HG02938 (cell line): Measurements from ENCODE around the gene PFN1.

Experiments used
- ATAC-seq: cut with Tn5 transposase; IDR thresholded peaks from one replicate; pipeline ENCODE4 v1.9.1; 2021; ENCODE audit warnings: mild to moderate bottlenecking, moderate library complexity; ENCODE audit not compliant: unreplicated experiment

PFN1 gene

GRCh38 chr17:4948166-4948930 is at the start of gene PFN1:
Gene PFN1, minus strand, starts transcription at chr17:4948530. Its CDS starts 136 bp downstream, at chr17:4948394.
- ATAC-seq: peak; percentile 24

- ATAC-seq: peak; percentile 78
Measured at GRCh38 chr17:4997302-4998026, 49.1 kb upstream of the PFN1 start, which contains the start of the genes INCA1 and KIF1C. Gene INCA1, minus strand, starts transcription at chr17:4997522. Its CDS starts 3,085 bp downstream, at chr17:4994437. Gene KIF1C, plus strand, starts transcription at chr17:4997950. Its CDS starts 2,297 bp downstream, at chr17:5000247.

GRCh38 chr17:4994081-4994595 is 45.8 kb upstream of the PFN1 start:
- ATAC-seq: no peak

DNA sequence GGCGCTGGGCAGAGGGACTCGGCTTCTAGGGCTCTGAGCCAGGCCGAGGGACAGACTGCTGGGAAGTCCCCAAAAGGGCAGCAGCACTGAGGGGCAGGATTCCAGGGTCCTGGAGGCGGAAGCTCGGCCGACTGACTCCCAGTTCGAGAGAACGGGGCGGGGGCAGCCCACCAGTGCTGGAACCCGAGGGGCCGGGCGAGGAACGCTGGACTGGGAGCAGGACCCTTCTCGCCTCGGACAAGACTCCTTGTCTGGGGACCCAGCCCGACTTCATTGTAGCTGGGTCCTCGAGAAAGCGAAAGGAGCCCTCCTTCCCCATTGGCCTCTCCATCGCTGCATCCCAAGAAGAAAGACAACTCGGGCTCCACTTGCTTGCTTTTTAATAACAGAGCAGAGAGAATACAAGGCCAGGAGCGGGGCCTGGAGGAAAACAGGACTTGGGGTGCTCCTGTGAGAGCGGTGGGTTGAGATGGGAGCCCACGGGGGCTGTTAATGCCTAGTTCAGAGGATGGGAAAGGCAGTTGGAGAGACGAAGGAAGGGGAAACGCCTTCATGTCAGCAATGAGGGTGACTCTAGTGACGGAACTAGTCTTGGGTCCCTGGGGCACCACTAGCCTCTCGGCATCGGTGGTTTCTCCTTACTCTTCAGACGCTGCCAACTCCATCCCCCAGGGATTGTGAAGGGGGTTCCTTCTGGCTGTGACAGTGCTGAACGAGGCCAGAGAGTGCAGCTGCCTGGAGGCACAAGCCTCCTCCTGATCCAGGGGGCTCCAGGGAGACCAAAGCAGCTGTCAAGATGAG is 39.6 kb upstream of the PFN1 start:
- peak; percentile 9 for ATAC-seq

DNA sequence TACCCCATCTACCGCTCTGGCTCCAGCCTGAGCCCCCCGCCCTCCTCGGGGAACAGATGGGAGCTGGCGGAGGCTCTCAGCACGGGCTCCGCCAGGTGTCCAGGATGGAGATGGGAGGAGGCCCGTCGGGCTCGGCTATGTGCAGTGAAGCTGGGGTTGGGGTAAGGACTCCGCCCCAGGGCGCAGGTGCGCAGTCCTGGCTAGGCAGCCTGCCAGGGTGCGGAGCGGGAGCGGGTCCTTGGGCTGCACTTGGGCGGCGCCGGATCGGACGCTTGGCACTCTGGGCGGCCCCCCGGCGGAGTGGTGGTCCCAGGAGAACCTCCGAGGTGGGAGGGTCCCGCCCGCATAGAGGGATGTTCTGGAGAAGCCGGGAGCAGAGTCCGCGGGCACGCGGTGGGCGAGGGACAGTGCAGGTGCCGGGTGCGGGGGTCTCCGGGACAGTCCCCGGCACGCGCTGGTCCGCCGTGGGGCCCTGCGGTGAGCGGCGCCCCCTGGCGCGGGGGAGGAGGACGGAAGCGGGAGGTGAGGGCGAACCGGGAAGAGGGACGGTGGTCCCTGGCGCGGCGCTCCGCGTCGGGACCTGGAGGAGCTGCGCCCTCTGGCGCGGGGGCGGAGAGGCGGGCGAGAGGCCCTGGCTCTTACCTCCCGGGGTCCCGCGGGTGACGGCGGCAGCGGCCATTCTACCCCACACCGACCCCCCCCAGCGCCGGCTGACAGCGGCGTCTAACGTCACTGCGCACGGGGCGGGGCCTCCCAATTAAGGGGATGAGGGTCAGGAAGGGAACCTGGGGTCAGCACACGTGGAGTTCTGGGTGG is 38.8 kb upstream of the PFN1 start, which contains the start of gene CAMTA2:
TSS of gene CAMTA2 (minus strand) at position 725 of the 816 bp plus-strand sequence. CDS start 1,453 bp downstream, outside the sequence.
- ATAC-seq: peak; percentile 57

DNA sequence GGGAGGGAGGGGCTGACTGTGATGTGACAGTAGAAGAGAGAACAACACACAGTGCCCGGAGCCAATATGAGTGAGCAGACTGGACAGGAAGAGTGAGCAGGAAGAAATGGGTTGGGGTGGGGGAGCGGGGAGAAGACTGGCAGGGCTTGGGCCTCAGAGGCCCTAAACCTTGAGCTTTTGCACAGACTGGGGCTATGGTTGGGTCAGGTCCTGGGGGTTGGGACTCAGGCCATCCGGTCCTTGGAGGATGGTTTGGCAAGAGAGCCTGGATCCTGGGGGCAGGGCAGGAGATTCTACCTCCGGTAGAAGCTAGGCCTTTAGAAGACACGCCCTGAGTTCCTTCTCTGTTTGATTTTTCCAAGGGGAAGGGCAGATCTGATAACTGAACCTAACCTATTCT is 38.1 kb upstream of the PFN1 start:
- ATAC-seq: no peak

- no peak for ATAC-seq
Measured at GRCh38 chr17:4982305-4982704, 34.0 kb upstream of the PFN1 start.

DNA sequence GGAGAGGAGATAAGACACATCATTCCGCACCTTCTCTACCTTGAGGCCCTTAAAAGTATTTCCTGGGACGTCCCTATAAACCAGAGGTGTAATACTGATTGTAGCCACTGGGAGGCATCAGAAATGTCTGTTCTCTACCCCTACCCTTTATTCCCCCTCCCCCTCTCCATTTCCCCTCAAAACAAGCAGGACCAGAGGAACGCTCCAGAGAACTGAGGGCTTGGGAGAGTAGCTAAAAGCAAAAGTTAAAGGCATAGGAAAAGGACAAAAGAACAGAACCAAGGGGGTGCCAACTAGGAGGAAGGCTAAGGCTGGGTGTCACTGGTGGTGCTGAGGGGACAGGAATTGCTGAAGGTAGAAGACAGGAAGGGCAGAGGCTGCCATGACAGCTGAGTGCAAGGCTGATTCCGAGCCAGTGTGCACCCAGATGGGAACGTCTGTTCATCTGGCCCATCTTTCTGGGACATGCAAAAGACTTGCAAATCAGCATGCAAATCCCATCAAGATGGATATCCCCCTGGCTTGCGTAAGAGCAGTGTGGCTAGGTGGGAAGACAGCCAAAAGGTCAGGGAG is 32.4 kb upstream of the PFN1 start:
- no peak for ATAC-seq

DNA sequence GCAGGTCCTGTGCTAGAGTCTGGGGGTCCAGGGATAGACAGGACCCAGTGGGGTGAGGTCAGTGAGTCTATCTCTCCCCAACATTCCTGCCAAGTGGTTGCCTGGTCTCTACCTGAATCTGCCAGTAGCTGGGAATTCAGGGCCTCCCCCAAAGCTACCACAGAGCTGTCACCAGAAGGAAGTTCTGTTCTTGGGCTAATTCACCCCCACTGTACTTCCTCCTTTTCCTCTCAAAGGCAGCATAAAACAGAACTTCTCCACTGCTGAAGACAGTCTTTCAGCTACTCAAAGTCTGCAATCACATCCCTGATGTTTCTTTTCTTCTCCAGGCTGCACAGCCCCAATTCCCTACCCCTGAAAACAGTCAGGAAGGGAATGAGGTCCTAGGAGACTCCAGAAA is 30.4 kb upstream of the PFN1 start:
- ATAC-seq: no peak

DNA sequence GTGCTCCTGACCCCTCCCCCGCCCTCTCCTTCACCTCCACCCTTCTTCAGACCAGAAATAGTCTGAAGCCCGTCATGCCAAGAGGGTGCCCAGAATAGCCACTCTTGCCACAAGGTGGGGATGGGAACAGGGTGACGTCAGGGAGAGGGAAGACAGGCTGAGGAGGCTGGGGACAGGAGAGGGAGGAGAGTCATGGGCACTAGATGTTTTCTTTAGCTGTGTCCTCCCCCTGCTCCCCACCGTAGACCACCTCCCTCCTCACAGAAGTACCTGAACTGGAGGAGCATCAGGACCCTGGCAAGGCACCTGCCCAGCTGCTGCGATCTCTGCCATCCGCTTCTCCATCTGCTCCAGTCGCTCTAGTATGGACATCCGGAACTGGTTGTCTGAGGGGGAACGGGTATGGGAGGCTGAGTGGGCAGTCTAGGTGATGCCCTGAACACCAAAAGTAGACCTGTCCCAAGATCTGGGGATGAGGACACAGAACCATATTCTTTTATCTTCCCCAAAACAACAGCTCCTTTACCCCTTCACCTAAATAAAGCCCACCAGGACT is 25.9 kb upstream of the PFN1 start:
- no peak for ATAC-seq

GRCh38 chr17:4973256-4974114 is 25.2 kb upstream of the PFN1 start:
- no peak for ATAC-seq

- ATAC-seq: no peak
Measured at GRCh38 chr17:4972752-4973151, 24.4 kb upstream of the PFN1 start.

DNA sequence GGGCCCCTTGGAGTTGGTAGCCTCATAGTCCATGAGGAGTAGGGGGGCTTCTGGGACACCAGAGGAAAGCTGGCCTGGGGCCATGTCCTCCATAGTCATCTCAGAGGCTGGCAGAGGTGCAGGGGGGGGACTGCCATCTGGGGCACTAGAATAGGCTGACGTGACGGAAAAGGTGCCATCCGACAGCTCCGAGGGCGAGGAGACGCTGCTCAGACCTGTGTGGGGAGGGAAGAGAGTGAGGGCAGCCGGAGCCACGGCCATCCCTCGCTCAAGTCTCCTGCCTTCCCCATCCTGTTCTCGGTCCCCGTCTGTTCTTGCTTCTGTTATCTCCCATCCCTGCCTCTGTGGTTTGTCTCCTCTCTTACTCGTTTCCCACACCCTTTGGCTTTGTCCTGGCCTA is 24.0 kb upstream of the PFN1 start:
- no peak for ATAC-seq

DNA sequence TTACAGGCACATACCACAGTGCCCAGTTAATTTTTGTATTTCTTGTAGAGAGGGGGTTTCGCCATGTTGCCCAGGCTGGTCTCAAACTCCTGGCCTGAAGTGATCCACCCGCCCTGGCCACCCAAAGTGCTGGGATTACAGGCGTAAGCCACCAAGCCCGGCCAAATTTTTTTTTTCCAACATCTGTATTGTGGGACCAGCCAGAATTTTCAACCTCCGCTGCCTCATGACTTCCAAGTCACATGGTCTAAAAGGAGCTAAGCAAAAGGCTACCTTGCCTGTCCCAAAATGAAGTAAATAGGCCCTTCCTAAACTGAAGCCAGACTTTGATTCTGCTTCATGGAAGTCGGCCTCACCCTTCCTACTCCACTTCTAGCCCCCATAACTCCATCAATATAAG is 23.5 kb upstream of the PFN1 start:
- ATAC-seq: no peak

DNA sequence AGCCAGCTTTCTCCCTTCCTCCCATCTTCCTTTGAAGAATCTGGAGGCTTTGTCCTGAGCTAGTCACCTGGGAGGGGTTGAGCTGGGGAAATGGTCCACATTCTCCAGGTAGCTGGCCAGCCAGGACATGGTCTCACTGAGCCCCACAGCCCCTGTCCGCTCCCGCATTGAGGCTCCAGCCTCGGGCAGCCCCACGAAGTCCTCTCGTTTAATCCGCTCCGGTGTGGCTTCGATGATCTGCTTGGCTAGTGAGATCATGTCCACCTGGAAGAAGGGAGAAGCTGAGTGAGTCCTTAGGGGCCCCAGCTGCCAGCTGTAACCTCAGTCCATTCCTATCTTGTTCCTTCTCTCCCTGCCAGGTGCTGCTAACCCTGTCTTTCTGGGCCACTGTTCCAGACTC is 21.9 kb upstream of the PFN1 start:
- no peak for ATAC-seq

DNA sequence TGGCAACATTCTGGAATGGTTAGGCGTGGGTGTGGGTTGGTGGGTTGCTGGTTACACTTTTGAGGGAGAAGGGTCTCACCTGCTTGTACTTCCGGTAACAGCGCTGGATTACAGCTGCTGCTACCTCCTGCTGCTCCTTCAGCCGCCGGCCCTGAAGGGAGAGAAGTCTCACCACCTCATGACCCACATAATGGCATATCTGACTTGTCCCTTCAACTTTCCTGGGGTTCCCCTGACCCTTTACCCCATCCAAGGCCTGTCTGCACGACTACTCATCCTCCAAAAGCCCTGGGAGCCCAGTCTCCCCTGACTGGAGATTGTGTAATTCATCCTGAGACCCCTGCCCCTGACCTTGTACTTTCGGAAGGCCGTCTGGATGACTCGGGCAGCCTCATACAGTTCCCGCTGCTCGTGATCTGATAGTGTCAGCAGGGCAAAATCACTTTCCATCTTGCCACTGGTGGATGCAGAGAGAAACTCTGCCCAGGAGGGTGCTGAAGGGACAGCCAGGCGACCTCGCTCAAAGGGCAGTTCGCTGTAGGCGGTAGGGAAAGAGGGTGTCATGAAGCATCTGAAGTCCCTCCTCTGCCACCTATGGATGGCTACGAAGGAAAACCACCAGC is 21.3 kb upstream of the PFN1 start:
- no peak for ATAC-seq

DNA sequence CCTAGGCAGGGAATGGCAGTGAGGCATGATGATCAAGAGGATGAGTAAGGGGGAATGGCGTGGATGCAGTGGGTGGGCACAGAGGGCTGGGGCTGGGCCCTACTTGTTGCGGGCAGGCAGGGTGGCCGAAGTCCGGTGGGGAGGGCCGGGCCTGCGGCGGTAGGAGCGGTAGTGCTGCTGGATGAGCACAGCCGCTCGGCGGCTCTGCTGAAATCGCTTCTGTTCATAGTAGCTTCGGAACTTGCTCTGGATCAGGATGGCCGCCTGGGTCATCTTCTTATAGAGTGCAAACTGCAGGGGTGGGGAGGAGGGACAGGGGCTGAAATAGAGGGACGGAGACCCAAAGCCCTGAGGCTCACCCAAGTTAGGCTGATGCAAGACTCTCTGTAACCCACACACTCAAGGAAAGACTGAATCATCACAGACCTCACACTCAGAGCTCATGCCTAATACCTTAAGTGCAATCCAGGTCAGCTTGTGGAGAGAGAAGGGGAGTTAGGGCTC is 20.8 kb upstream of the PFN1 start:
- no peak for ATAC-seq

DNA sequence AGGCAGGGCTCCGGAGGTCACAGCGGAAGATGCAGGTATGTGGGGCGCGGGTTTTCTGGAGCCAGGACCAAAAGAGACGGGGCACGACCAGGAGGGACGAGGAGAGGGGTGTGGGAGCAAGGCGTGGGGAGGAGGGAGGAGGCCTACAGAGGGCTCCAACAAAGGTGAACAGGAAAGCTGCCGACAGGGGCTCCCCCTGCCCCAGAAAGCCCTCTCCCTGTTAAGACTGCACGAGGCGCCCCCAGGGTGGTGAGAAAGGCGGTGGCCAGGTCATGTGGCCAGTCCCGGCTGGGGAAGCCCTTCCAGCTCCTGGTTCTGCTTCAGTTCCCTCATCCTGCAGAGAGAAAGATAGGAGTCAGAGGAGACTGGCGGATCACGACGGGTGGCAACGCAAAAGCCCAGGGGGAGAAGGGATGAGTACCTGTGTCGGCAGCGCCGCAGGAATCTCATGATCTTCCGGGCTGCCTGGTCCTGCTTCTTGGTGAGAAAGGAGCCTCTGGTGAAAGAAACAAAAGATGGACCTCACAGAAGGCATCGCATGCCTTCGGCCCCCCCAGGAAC is 20.2 kb upstream of the PFN1 start:
- ATAC-seq: no peak
